ENCODE results near the gene CERS6. TPM values are rescaled to one million over a fixed set of nuclear protein-coding genes. Genes with fewer than 3 reads are reported as not detected.
A peak's percentile ranks its signal among the peaks of the same experiment; 100 is the strongest.

CERS6 gene
- total and polyA plus RNA-seq, 3 donors from 2014 or later, result 24.7 to 71.0 (median 59.4) TPM

DNA sequence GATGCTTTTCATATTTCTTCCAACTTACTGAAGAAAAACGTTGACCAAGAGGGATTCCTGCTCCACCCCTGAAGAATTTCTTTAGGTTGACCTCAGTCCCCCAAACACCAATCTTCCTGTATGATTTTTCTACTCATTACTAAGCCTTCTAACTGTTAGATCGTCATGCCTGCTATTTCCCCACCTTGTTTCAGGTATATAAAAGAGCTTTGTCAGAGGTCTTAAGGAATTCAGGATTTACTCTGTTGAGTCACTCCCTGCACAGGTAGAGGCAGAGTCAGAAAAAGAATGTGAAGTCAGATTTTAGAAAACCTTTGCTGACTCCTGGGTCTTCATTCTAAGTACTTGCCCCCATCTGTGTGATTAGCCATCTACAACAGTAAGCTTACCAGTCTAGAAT, 262.6 kb downstream of the CERS6 start:
- no peak for DNase-seq
- no peak for TF ChIP-seq CTCF (IDR thresholded peaks at IDR 0.05)
- no peak for TF ChIP-seq POLR2A (IDR thresholded peaks at IDR 0.05)
- intact Hi-C loops (cut with DNase I; ENCODE audit: low total_unique reads), result no loop called here
- Histone ChIP-seq H3K4me3 (no peak overlapping the region), H3K27ac (no peak overlapping the region), H3K9me3 (no peaks in the 10 kb centered on the region), H3K27me3 (no peaks in the 10 kb centered on the region), H3K36me3 (ENCODE audit: low read depth, missing control alignments) (no peaks in the 10 kb centered on the region), H3K4me1 (no peaks in the 10 kb centered on the region)
- WGBS, 2 donors, result 75 to 81% methylated on average over 2 of the region's 2 CpGs

DNA sequence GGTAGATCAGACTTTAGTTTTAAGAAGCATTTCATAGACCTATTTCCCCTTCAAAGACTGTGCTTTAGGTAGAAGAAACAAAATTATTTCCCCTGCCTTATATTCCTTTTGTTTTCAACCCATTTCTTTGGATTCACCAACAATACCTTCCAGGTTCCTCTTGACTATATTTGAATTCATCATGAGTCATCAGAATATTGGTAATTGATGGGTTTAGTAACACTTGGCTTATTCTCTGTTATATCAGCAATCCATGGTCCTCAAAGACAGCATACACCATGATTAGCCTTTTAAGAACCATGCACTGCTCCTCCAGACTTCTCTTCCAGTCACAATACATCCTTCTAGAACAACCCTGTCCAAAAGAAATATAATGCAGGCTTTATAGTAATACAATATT, 263.4 kb downstream of the CERS6 start:
- TF ChIP-seq POLR2A (IDR thresholded peaks at IDR 0.05) (no peak), CTCF (IDR thresholded peaks at IDR 0.05) (no peak)
- Histone ChIP-seq H3K4me1 (no peaks in the 10 kb centered on the region), H3K27me3 (no peaks in the 10 kb centered on the region), H3K9me3 (no peaks in the 10 kb centered on the region), H3K27ac (no peak overlapping the region), H3K4me3 (no peak overlapping the region), H3K36me3 (ENCODE audit: low read depth, missing control alignments) (no peaks in the 10 kb centered on the region)
- no peak for DNase-seq
- intact Hi-C loops (cut with DNase I; ENCODE audit: low total_unique reads), result no loop called here

- DNase-seq, result peak; percentile 62
Observed at GRCh38 chr2:168722592-168722991, 266.5 kb downstream of the CERS6 start.

GRCh38 chr2:168723275-168723899, 267.3 kb downstream of the CERS6 start:
- no peak for DNase-seq
- H3K36me3 ChIP-seq (ENCODE audit: low read depth, missing control alignments), result no peaks in the 10 kb centered on the region
- no peaks in the 10 kb centered on the region for H3K9me3 ChIP-seq
- TF ChIP-seq POLR2A (IDR thresholded peaks at IDR 0.05) (no peak), CTCF (IDR thresholded peaks at IDR 0.05) (no peak)
- no peaks in the 10 kb centered on the region for H3K27me3 ChIP-seq
- intact Hi-C loops (cut with DNase I; ENCODE audit: low total_unique reads), result no loop called here
- 46 to 54% methylated on average over 3 of the region's 3 CpGs for WGBS, 2 donors
- no peak overlapping the region for H3K4me3 ChIP-seq
- H3K4me1 ChIP-seq, result no peaks in the 10 kb centered on the region
- H3K27ac ChIP-seq, result peak overlapping the region in 1 of 2 donors; percentile 6

More at GRCh38 chr2:168722592-168722991, 266.5 kb downstream of the CERS6 start:
- Histone ChIP-seq H3K9me3 (no peaks in the 10 kb centered on the region), H3K4me1 (no peaks in the 10 kb centered on the region), H3K27ac (no peak overlapping the region), H3K4me3 (no peak overlapping the region), H3K27me3 (no peaks in the 10 kb centered on the region), H3K36me3 (ENCODE audit: low read depth, missing control alignments) (no peaks in the 10 kb centered on the region)
- TF ChIP-seq POLR2A (IDR thresholded peaks at IDR 0.05) (no peak), CTCF (IDR thresholded peaks at IDR 0.05) (no peak)
- 30 to 36% methylated on average over 2 of the region's 2 CpGs for whole genome bisulfite sequencing, 2 donors
- intact Hi-C loops (cut with DNase I; ENCODE audit: low total_unique reads), result no loop called here

DNA sequence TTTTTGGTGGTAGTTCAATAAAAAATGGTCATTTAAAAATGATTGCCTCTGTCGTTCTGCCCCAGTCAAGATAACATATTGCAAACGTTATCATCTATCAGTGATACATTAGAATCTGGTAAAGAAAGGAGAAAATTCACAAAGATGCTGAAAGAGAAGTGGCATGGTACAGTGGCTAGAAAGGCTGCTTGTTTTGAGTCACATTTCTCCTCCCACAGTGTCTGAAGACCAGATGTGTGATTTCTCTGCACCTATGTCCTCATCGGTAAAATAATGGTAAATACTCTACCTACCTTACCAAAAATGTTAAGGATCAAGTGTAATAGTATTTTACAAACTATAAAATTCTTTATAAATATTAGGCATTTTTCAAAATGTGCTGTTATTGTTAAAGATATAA, 270.3 kb downstream of the CERS6 start:
- TF ChIP-seq POLR2A (IDR thresholded peaks at IDR 0.05), result no peak
- no peak for TF ChIP-seq CTCF (IDR thresholded peaks at IDR 0.05)
- WGBS, 2 donors, result 45 to 92% methylated on average over 3 of the region's 3 CpGs
- H3K4me3 ChIP-seq, result no peak overlapping the region
- intact Hi-C loops (cut with DNase I; ENCODE audit: low total_unique reads), result no loop called here
- DNase-seq, result no peak
- H3K9me3 ChIP-seq, result no peaks in the 10 kb centered on the region
- no peaks in the 10 kb centered on the region for H3K4me1 ChIP-seq
- H3K27ac ChIP-seq, result no peak overlapping the region
- H3K36me3 ChIP-seq (ENCODE audit: low read depth, missing control alignments), result no peaks in the 10 kb centered on the region
- no peaks in the 10 kb centered on the region for H3K27me3 ChIP-seq

Data from testis (tissue), 3 donors.